Activated CD8-positive, alpha-beta memory T cell treated with anti-CD3 and anti-CD28 coated beads for 4 hours (primary cell): ENCODE data around the gene ARL16.

Source experiments
- DNase-seq, 2 donors: peaks; one replicate each; pipeline ENCODE4 v3.0.0-alpha.2; 2020; ENCODE audit warnings: low read depth in 2 of 2

ARL16 gene

DNA sequence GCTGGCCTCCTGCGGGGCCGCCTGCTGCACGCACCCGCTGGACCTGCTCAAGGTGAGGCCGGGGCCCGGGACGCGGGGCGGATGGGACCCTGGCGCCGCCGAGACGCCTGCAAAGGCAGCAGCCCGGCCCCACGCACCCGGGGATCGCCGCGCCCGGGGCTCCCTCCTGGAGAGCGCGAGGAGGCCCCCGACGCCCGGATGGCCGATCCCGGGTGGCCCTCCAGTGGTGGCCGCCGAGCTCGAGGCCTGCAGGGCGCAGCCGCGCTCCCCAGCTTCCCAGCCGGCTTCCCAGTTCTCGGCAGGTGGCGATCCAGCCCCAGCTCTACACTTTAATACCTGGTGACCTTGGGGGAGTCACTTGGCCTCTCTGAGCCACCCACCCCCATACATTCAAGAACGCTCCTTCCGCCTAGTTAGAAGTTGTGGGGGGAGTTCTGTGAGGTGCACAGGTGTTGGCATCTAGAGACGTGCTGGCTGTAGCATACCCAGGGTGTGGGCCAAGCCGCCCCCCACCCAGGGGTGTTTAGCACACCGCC lies 28.9 kb upstream of the ARL16 start:
- no peak for DNase-seq

DNA sequence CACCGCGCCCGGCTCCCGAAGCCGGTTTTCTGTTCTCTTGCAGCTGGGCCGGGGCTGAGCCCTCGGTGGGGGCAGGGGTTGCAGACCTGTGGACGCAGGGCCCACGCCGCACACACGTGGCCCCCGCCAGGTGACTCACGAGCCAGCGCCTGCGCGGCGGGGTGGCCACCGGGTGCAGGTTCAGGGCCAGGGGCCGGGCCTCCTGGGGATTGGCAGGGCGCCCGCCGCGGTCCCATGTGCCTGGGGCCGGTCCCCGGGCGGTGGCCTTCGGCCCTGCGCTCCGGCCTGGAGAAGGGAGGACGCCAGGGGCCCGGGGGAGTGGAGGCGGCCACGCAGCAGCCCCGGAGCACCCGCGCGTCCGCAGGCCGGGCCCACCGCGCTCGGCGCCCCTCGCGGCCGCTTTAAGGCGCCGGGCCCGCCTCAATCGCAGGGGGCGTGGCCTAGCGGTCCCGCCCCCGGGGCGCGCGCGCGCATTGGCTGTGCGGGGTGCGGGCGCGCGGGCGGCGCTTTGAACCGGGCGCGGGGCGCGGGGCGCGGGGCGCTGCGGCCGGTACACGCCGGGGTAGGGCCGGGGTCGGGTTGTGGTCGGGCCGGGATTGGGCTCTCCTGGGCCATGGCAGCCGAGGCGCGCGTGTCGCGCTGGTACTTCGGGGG lies 28.3 kb upstream of the ARL16 start, which contains the start of gene SLC25A10:
Gene SLC25A10 (plus strand): TSS at position 471 of the 654 bp plus-strand sequence. CDS start 143 bp downstream, at position 614.
- peak; percentile 64 for DNase-seq

DNA sequence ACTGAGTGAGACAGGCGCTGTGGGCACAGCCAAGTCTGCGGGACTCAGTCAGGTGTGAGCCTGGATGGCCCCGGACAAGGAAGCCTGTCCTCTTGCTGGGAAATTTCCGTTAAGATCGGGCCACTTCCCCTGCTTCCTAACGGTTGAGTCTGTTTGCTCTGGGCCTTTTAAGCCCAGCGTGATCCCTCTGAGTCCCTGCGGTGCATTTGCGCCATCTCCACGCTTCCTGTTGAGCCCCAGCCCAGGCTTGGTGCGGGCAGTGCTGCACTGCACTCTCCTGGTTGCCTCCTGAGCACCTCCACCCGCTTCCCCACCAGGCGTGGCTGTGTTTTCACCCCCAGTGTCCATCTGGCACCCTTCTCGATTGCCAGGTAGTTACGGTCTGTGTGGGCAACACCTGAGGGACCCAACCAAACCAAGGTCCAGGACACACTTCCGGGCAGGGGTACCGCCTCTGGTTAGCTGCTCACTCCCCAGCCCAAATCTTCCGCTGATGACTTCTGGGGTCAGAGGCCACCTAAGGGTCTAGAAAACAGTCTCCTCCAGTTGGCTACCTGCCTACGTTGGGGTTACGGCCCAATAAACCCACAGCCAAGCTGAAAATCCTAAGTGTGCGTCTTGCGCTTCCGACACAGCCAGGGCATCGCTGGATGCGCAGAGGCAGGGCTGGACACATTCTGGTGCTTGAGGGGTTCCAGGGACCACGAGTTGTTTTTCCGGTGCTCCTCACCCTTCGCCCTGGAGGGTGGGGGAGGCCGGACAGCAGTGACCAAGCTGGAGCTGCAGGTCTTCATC lies 27.1 kb upstream of the ARL16 start:
- DNase-seq, result no peak

DNA sequence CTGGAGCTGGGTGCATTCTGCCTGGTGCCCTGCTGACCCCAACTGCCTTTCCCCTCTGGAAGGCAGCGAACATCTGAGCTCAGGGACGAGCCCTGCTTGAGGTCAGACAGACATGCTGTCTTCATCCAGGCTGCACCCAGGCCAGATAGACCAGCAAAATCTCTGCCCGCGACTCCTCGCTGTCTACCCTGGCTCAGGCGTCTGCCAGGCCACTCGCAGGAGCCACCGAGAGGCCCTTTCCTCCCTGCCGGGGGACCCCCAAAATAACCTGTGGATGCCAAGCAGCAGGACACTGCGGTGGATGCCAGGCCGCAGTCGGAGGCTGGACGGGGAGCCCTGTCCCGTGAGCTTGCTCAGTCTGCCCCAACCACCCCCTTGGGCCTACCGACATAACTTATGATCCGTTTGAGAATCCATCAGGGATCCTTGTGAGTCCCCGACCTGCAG lies 25.2 kb upstream of the ARL16 start:
- no peak for DNase-seq

DNA sequence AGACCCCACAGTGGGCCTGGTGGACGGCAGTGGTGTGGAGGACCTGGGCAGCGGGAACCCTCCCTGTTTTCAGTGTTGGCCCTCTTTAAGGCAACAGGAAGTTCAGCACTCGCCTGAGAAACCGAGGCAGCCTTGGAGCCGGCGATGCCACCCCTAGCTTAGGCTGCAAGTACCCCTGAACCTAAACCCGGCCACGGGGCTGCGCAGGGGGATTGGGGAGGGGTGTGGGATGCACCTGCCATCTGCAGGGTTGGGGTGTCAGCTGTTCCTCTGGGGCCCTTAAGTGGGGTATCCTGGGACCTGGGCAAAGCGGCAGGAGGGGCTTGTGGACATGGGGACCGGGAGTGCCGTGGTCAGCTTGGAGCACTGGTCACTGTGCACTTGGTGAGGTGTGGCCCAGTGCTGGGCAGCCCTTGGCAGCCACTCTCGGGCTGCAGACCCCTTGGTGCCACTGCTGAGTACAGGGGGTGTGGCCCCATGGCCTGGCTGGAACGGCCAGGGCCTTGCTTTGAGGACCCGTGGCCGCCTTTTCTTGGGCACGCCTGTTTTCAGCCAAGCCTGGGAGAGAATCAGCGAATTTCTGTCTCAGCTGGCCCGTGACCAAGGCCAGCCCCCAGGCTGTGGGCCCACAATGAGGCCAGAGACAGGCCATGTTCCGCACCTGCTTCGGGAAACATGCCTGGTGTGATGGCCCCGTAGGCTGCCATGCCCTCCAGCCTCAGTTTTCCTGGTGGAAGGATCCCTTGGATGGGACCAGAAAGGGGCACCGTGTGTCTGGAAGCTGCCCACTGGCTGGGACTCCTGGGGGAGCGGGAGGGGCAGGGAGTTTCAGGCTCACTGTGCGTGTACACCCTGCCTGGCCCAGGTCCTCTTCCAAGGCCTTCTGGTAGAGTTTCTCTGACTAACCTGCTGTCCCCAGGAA lies 24.4 kb upstream of the ARL16 start:
- DNase-seq, result no peak

DNA sequence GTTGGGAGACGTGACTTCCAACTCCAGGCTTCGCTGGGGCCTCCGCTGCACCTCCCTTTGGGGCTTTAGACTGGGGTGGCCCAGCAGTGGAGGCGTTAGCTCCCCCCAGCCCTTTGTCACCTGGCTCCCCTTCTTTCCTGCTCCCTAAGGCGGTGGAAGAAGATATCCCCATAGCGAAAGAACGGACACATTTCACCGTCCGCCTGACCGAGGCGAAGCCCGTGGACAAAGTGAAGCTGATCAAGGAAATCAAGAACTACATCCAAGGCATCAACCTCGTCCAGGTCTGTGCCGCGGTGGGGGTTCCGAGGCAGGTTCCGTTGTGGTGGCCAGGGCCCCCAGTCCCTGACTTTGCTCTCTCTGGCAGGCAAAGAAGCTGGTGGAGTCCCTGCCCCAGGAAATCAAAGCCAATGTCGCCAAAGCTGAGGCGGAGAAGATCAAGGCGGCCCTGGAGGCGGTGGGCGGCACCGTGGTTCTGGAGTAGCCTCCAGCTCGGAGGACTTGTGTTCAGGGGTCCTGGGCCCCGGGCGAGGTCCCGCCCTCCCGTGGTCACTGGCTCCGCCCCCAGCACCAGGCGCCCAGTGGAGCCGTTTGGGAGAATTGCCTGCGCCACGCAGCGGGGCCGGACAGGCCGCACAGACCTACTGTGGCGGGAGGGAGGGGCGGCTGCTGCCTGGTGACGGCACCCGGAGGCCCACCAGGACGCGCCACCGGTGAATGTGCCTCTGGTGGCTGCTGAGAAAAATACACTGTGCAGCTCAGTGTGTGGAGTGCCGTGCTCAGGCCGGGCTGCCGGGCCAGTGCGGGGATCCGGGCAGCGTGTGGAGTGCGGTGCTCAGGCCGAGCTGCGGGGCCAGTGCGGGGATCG lies 23.4 kb upstream of the ARL16 start:
- no peak for DNase-seq

DNA sequence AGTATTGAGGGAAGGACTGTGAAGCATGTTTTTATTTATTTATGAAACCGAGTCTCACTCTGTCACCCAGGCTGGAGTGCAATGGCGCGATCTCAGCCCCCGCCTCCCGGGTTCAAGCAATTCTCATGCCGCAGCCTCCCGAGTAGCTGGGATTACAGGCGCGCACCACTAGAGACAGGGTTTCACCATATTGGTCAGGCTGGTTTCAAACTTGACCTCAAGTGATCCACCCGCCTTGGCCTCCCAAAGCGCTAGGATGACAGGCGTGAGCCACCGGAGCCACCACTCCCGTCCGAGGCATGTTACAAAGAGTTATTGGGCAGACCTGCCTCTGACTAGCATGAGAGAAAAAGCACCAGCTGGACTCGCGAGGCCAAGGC lies 22.6 kb upstream of the ARL16 start:
- no peak for DNase-seq

DNA sequence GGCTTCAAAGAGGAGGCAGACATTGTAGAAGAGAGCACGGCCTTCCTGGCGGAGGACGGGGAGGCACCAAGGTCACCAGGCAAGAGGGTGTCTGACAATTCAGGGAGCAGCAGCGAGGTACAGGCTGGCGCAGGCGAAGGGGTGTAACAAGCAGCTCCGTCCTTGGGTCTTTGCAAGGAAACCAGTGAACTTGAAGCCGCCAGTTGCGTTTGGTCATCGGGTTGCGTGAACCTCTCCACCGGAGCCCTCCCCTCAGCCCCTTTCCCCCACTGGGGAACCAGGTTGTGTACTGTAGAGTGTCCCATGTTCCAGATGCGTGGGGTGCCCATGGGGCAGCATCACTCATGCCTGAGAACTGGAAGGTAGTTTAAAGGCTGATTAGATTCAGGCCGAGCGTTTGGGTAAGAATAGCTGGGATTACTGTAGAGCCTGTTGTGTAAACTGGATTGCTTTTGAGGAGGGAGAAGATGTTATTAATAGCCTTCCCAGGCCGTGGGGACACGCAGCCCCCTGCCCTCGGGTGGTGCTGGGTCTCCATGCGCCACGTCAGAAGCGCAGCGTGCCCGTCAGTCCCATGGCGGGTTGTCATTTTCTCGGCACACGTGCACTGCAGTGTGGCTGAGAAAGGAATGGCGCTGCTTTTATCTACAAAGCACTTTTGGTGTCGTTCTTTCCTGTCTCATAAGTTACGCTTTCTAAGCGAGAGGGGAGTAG lies 22.1 kb upstream of the ARL16 start:
- no peak for DNase-seq

DNA sequence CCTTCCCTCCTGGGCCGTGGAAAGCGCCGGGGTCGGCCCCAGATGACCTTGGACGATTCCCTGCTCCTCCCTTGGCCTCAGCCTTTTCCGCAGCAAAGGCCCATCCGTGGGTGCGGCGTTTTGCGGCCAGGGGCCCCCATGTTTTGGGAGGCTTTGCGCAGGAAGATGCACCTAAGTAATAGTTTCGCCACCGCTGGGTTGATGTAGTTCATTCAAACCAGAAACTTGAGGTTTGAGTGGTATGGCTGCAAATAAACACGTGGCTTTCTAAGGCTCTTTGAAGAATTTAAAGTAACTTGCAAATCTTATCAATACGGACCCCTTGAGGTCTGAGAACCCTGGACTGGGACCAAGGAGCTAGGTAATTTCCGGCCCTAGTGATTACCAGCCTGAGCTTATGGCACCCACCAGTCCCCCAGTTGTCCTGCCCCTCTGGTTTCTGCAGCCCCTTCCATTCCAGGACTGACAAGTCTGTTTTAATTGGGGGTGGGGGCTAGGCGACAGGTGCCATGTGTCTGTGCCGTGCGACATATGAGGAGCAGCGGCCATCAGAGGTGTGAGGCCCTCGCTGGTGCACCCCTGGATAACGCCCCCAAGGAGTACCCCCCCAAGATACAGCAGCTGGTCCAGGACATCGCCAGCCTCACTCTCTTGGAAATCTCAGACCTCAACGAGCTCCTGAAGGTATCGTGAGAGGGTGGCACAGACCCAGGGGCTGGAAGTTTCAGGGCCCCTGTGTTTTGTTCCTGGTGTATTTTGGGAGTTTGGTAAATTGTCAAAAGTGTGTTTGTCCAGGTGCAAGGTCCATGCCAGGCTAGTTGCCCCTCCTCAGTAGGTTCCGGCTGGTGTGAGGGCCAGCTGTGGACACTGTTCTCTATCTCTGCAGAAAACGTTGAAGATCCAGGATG lies 20.4 kb upstream of the ARL16 start:
- DNase-seq, result no peak

DNA sequence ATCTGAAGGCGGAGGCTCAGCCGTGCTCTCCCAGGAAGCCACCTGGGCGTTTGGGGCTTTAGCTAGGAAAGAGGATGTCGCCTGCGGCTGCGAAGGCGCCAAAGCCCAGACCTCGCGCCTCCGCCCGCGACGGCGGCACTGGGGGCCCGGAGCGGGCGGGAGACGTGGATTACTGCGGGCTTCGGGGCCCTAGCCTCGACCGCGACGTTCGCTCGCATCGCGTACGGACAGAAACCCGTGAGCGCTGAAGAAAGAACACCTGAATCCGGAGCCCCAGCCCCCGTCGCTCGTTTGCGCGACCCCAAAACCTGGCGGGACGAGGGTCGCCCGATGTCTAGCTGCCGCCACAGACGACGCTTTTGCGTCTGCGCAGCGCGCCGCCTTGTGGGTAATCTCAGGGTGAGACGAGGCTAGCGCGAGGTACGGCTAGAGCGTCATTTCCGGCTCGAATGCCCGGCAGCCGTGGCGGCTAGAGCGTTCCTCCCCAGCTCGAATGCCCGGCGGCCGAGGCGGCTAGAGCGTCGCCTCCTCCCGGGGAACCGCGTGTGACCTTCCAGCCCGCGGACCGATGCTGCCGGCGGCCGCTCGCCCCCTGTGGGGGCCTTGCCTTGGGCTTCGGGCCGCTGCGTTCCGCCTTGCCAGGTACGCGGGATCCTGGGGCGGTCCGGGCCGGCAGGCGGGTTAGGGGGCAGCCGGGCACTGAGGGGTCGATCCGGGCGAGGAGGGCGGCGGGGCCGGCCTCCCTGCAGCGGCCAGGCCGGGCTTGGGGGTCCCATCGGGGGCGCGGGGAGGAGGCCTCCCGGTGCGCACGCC lies 19.5 kb upstream of the ARL16 start, which contains the start of gene MRPL12:
Gene MRPL12 (plus strand): TSS at position 434 of the 813 bp plus-strand sequence. CDS start 135 bp downstream, at position 569.
- DNase-seq, result peak; percentile 79 to 80

DNA sequence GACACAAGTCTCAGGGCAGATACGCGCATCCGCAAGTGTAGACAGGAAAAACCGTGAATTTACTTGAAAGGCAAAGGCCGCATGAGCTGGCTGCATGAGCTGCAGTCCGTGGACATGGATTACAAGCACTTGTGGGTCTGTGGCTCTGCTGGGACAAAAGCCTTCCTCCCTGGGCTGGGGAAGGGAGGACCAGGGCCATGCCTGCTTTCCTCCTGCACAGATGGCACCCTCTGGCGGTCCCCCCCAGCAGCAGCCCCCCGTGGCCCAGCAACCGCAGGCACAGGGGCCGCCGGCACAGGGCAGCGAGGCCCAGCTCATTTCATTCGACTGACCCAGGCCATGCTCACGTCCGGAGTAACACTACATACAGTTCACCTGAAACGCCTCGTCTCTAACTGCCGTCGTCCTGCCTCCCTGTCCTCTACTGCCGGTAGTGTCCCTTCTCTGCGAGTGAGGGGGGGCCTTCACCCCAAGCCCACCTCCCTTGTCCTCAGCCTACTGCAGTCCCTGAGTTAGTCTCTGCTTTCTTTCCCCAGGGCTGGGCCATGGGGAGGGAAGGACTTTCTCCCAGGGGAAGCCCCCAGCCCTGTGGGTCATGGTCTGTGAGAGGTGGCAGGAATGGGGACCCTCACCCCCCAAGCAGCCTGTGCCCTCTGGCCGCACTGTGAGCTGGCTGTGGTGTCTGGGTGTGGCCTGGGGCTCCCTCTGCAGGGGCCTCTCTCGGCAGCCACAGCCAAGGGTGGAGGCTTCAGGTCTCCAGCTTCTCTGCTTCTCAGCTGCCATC lies 17.9 kb upstream of the ARL16 start:
- no peak for DNase-seq

DNA sequence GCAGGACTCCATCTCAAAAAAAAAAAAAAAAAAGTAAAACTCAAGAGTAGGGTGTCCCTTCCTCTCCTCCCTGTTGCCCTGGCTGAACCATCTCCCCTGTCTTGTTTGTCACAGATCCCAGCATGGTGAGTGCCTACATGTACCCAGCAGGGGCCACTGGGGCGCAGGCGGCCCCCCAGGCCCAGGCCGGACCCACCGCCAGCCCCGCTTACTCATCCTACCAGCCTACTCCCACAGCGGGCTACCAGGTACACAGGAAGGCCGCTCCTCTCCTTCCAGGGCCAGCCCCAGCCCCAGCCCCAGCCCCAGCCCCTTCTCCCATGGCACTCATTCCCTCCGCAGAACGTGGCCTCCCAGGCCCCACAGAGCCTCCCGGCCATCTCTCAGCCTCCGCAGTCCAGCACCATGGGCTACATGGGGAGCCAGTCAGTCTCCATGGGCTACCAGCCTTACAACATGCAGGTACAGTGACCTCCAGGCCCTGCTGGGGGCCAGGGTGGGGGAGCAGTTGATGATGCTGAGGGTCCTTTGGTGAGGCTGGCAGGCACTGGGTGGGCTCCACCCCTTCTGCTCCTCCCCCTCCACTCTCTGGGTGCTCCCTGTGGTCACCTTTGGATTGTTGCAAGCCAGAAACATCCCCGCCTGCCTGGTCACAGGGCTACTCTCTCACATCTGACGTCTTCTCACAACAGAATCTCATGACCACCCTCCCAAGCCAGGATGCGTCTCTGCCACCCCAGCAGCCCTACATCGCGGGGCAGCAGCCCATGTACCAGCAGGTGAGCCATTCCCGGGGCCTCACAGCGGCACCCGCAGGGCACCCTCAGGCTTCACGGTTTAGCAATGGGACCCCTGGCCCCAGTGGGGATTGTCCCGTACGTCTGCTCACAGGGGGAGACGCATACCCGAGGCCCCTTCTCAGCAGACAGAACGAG lies 17.0 kb upstream of the ARL16 start:
- no peak for DNase-seq

DNA sequence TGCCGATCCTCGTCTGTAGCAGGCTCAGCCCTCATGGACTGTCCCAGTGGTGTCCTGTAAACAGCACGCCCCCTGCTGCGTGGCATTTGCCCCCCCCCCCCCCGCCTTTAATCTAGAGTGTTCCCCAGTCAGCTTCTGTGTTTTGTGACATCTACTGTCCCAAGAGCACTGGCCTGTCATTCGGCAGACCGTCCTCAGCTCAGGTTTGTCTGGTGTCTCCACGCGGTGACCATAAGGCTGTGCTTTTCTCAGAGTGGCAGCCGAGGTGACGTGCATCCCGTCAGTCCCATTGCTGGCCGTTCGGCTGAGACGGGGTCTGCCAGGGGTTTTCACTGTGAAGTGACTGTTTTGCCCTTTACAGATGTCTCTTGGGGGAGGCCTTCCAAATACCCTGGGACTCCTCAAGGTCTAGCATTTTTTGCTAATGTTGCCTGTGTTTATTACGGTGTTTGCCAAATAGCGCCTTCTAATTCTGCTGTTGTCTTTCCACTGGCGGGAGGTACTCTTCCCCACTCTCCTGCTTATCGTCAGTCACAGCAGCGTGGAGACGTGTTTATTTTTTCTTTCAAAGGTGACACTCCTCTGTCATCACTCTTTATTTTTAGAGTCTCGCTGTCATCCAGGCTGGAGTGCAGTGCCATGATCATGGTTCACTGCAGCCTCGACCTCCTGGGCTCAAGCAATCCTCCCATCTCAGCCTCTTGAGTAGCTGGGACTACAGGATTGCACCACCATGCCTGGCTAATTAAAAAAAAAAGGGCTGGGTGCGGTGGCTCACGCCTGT lies 13.9 kb upstream of the ARL16 start:
- no peak for DNase-seq

DNA sequence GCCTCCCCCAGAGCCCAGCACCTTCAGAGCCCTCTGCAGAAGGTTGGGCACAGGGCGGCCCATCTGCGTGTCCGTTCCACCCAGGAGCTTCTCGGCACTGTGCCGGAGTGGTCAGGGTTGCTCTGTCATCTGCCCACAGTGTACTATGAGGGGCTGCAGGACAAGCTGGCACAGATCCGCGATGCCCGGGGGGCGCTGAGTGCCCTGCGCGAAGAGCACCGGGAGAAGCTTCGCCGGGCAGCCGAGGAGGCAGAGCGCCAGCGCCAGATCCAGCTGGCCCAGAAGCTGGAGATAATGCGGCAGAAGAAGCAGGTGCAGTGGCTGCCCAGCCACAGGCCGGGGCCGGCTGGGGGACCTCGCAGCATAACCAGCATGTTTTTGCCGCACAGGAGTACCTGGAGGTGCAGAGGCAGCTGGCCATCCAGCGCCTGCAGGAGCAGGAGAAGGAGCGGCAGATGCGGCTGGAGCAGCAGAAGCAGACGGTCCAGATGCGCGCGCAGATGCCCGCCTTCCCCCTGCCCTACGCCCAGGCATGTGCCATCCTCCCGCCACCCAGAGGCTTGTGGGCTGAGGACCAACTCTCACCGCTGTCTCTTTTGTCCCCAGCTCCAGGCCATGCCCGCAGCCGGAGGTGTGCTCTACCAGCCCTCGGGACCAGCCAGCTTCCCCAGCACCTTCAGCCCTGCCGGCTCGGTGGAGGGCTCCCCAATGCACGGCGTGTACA lies 12.8 kb upstream of the ARL16 start:
- no peak for DNase-seq

DNA sequence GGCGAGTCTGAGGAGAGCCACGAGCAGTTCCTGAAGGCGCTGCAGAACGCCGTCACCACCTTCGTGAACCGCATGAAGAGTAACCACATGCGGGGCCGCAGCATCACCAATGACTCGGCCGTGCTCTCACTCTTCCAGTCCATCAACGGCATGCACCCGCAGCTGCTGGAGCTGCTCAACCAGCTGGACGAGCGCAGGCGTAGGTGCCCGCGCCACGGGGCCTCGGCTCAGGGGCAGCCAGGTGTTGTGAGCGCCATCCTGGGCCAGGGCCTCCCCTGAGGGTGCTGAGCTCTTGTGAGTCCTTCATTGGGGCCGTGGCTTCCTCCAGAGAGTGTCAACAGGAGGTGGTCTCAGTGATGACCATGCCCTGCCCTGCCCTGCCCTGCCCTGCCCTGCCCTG lies 12.2 kb upstream of the ARL16 start:
- DNase-seq, result no peak
